IMR-90 (cell line): ENCODE results near the gene ZDHHC14. TPM values are rescaled to one million over a fixed set of nuclear protein-coding genes. Genes with fewer than 3 reads are reported as not detected.

ENCODE experiments used
- ATAC-seq: fragments of 200-7000 bp; cut with Tn5 transposase; 2 replicates; pipeline ENCODE4 v1.9.1; 2020; ENCODE audit warnings: low read depth, mild to moderate bottlenecking, moderate library complexity
- BruUV-seq: library from RNA; stranded (reverse); fragments of 400-500 nt; replicated peaks from 2 replicates; lab custom pipeline; 2021; lab: Mats Ljungman, UMichigan
- CTCF ChIA-PET: fragments of 300-600 bp; formaldehyde crosslinking; extraction: SDS; loops from one replicate; lab custom pipeline; 2021; ENCODE audit warnings: antibody characterized with exemption; lab: Yijun Ruan, JAX
- POLR2A ChIA-PET: fragments of 300-600 bp; sonication (Branson Sonifier 250); formaldehyde crosslinking; loops from one replicate; lab custom pipeline; 2022; ENCODE audit warnings: antibody characterized with exemption; ENCODE audit not compliant: unreplicated experiment; lab: Charles Lee
- DNase-seq: peaks from one replicate; pipeline ENCODE4 v3.0.0; 2013
- H2AFZ ChIP-seq: replicated peaks from 2 replicates; pipeline ENCODE3; 2013; ENCODE audit warnings: low read length, mild to moderate bottlenecking; ENCODE audit not compliant: poor library complexity
- H2AK5ac ChIP-seq: 2 replicates; pipeline ENCODE4 v1.6.1; 2013; ENCODE audit warnings: low read depth, low read length, inconsistent platforms
- H2AK9ac ChIP-seq: replicated peaks from 2 replicates; pipeline ENCODE3; 2013; ENCODE audit warnings: mild to moderate bottlenecking, low read depth, low read length, moderate library complexity; ENCODE audit not compliant: poor library complexity
- H2BK120ac ChIP-seq: 2 replicates; pipeline ENCODE4 v1.6.1; 2013; ENCODE audit warnings: low read depth, low read length, inconsistent platforms
- H2BK15ac ChIP-seq: 3 replicates; pipeline ENCODE4 v1.6.1; 2013; ENCODE audit warnings: low read depth, low read length, inconsistent platforms
- H2BK20ac ChIP-seq: 2 replicates; pipeline ENCODE4 v1.6.1; 2013; ENCODE audit warnings: low read depth, mild to moderate bottlenecking, inconsistent platforms, low read length, moderate library complexity
- H2BK5ac ChIP-seq: 2 replicates; pipeline ENCODE4 v1.6.1; 2013; ENCODE audit warnings: mild to moderate bottlenecking, low read depth, low read length, inconsistent platforms; ENCODE audit not compliant: poor library complexity, severe bottlenecking
- H3K14ac ChIP-seq: replicated peaks from 2 replicates; pipeline ENCODE4 v1.6.1; 2013; ENCODE audit warnings: low read depth, low read length, inconsistent platforms
- H3K18ac ChIP-seq: 2 replicates; pipeline ENCODE4 v1.6.1; 2013; ENCODE audit warnings: low read depth, low read length, control low read depth
- H3K23ac ChIP-seq: 2 replicates; pipeline ENCODE4 v1.6.1; 2013; ENCODE audit warnings: low read depth, low read length, inconsistent platforms
- H3K27ac ChIP-seq: 2 replicates; pipeline ENCODE4 v1.5.1; 2013; ENCODE audit warnings: mild to moderate bottlenecking, control low read depth, low read length; ENCODE audit not compliant: insufficient read depth
- H3K27me3 ChIP-seq: 2 replicates; pipeline ENCODE4 v1.6.1; 2013; ENCODE audit warnings: low read length; ENCODE audit not compliant: control insufficient read depth, insufficient read depth
- H3K36me3 ChIP-seq: 2 replicates; pipeline ENCODE4 v1.6.1; 2013; ENCODE audit warnings: low read length, mixed read lengths; ENCODE audit not compliant: control insufficient read depth, insufficient read depth
- H3K4ac ChIP-seq: 2 replicates; pipeline ENCODE4 v1.6.1; 2013; ENCODE audit warnings: low read depth, low read length, inconsistent platforms
- H3K4me1 ChIP-seq: 2 replicates; pipeline ENCODE4 v1.6.1; 2013; ENCODE audit warnings: low read length, mixed read lengths; ENCODE audit not compliant: control insufficient read depth, insufficient read depth
- H3K4me2 ChIP-seq: 2 replicates; pipeline ENCODE4 v1.6.1; 2013; ENCODE audit warnings: low read depth, mild to moderate bottlenecking, control low read depth, low read length, moderate library complexity
- H3K4me3 ChIP-seq: 2 replicates; pipeline ENCODE4 v1.5.1; 2013; ENCODE audit warnings: low read depth, mild to moderate bottlenecking, control low read depth, low read length, moderate library complexity; ENCODE audit not compliant: insufficient read depth
- H3K56ac ChIP-seq: 2 replicates; pipeline ENCODE4 v1.6.1; 2013; ENCODE audit warnings: low read length, inconsistent platforms; ENCODE audit not compliant: insufficient read depth; ENCODE audit errors: extremely low read depth
- H3K79me1 ChIP-seq, 2 experiments: 2 replicates each; pipeline ENCODE4 v1.6.1; 2013; ENCODE audit warnings: low read length in 2 of 2, inconsistent platforms in 1 of 2, low read depth in 1 of 2
- H3K9ac ChIP-seq: 2 replicates; pipeline ENCODE4 v1.6.1; 2013; ENCODE audit warnings: low read depth, low read length, control low read depth
- H3K9me1 ChIP-seq: 2 replicates; pipeline ENCODE4 v1.6.1; 2013; ENCODE audit warnings: low read length, inconsistent platforms; ENCODE audit not compliant: insufficient read depth
- H3K9me3 ChIP-seq: 2 replicates; pipeline ENCODE4 v1.6.1; 2013; ENCODE audit warnings: low read length; ENCODE audit not compliant: control insufficient read depth, insufficient read depth
- H4K20me1 ChIP-seq: 2 replicates; pipeline ENCODE4 v1.6.1; 2013; ENCODE audit warnings: low read length, inconsistent platforms; ENCODE audit not compliant: insufficient read depth
- H4K5ac ChIP-seq: 2 replicates; pipeline ENCODE4 v1.6.1; 2013; ENCODE audit warnings: mild to moderate bottlenecking, low read depth, low read length, control low read depth
- H4K8ac ChIP-seq, 2 experiments: 2 replicates each; pipeline ENCODE4 v1.6.1; 2013; ENCODE audit warnings: low read depth in 2 of 2, low read length in 2 of 2, control low read depth in 1 of 2, inconsistent platforms in 1 of 2
- H4K91ac ChIP-seq: 2 replicates; pipeline ENCODE4 v1.6.1; 2013; ENCODE audit warnings: low read depth, low read length, inconsistent platforms; ENCODE audit not compliant: insufficient read depth
- CEBPB ChIP-seq: IDR thresholded peaks from 2 replicates; pipeline ENCODE4 v1.6.1; 2012; ENCODE audit warnings: low read depth, low read length, improper control_type of control experiment
- FOS ChIP-seq: fragments of 150-350 bp; IDR thresholded peaks from 2 replicates; pipeline ENCODE4 v1.6.1; 2016; ENCODE audit warnings: low read depth, low read length
- POLR2A ChIP-seq: IDR thresholded peaks from 2 replicates; pipeline ENCODE4 v1.6.1; 2012; ENCODE audit warnings: mild to moderate bottlenecking, low read depth, low read length
- RAD21 ChIP-seq: IDR thresholded peaks from 2 replicates; pipeline ENCODE4 v1.6.1; 2012; ENCODE audit warnings: low read length, improper control_type of control experiment
- RCOR1 ChIP-seq: IDR thresholded peaks from 2 replicates; pipeline ENCODE4 v1.6.1; 2012; ENCODE audit warnings: mild to moderate bottlenecking, low read length, improper control_type of control experiment; ENCODE audit not compliant: insufficient replicate concordance
- SMC3 ChIP-seq: fragments of 150-350 bp; IDR thresholded peaks from 2 replicates; pipeline ENCODE4 v1.6.1; 2016; ENCODE audit warnings: low read depth, mild to moderate bottlenecking, antibody characterized with exemption, low read length, moderate library complexity
- USF2 ChIP-seq: fragments of 150-350 bp; IDR thresholded peaks from 2 replicates; pipeline ENCODE4 v1.6.1; 2017; ENCODE audit warnings: mild to moderate bottlenecking, antibody characterized with exemption, low read length, low read depth
- WGBS, 2 experiments: methylation state at CpG; one replicate each; pipeline versions ENCODE4 v1.1.5 to v1.1.7; 2013; ENCODE audit warnings: missing lambda C conversion rate in 2 of 2; ENCODE audit not compliant: insufficient read length in 1 of 2; ENCODE audit errors: extremely low coverage in 2 of 2; 5-methylcytosine and 5-hydroxymethylcytosine counted together
- dilution Hi-C: fragments of 300-500 bp; cut with HindIII; formaldehyde crosslinking; loops from one replicate; pipeline ENCODE4 v1.14.3; 2018; ENCODE audit warnings: low sequenced_read_pairs; ENCODE audit not compliant: unreplicated experiment
- in situ Hi-C: fragments of 300-500 bp; cut with MboI; formaldehyde crosslinking; loops from 3 replicates; pipeline ENCODE4 v1.14.3; 2019; ENCODE audit warnings: low sequenced_read_pairs, inconsistent platforms, mixed read lengths
- intact Hi-C: fragments of 100-400 bp; cut with micrococcal nuclease; formaldehyde crosslinking; loops from 2 replicates; pipeline ENCODE4 v1.10.0; 2022
- polyA plus RNA-seq, 3 experiments: library from polyadenylated mRNA; depleted of rRNA; stranded (reverse); fragments of >200 nt; gene quantifications; 2 replicates each; pipeline ENCODE4 v1.2.3, GENCODE V29; 2012; ENCODE audit warnings: low replicate concordance in 1 of 3
- total RNA-seq: library from RNA; depleted of rRNA; stranded (reverse); fragments of >200 nt; gene quantifications from 2 replicates; pipeline ENCODE4 v1.2.3, GENCODE V29; 2012
- TF ChIP-seq, protein P1 (sequence below): conservative IDR thresholded peaks from 2 replicates; pipeline ENCODE4 v1.5.1; 2012; ENCODE audit warnings: mild to moderate bottlenecking, low read depth, low read length, improper control_type of control experiment

ZDHHC14 gene
- total and polyA plus RNA-seq, 2 of the 4 experiments (the other 2 are of a cell fraction): 0.90 to 2.0 TPM

DNA sequence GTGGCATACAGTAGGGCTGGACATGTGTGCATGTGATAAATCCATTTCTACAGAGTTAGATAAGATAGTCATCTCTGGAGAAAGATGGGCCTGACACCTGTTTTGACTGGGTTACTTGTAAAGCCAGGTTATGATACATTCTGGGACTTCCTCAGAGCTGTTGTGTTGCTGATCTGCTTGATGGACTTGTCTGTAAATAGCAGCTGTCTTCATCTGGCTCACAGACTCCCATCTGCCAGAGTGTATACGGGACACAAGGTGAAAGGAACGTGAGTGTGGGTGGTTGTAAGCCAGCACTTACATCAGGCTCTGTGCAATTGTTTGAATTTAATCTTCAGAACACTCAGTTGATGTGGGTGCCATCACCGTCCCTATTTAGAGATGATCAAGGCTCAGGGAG is 49.8 kb downstream of the ZDHHC14 start:
- Histone ChIP-seq H3K36me3 (no peaks in the 10 kb centered on the region), H3K14ac (no peak overlapping the region), H4K8ac (no peak overlapping the region), H3K4ac (no peak overlapping the region), H4K91ac (no peak overlapping the region), H3K4me1 (no peaks in the 10 kb centered on the region), H3K27me3 (no peaks in the 10 kb centered on the region), H4K5ac (no peak overlapping the region), H4K20me1 (no peaks in the 10 kb centered on the region), H2BK20ac (no peak overlapping the region), H2BK5ac (no peak overlapping the region), H3K4me3 (no peak overlapping the region), H2AK5ac (no peak overlapping the region), H3K79me1 (no peaks in the 10 kb centered on the region), H2AFZ (no peak overlapping the region), H2BK15ac (no peak overlapping the region), H3K56ac (no peak overlapping the region), H2BK120ac (no peak overlapping the region), H3K4me2 (no peak overlapping the region), H3K27ac (no peak overlapping the region), H3K9ac (no peak overlapping the region), H3K9me3 (no peaks in the 10 kb centered on the region), H3K9me1 (peaks cover 5% of the 10 kb centered on the region; the same call in 1 of the 2 replicates), H3K23ac (no peak overlapping the region), H3K18ac (no peak overlapping the region), H2AK9ac (no peak overlapping the region)
- no CpG with 5 or more reads among the region's 3 CpGs for WGBS, 2 experiments
- no peak for ATAC-seq
- BruUV-seq: no TSS peak
- intact Hi-C loops: no loop called here
- in situ Hi-C loops: no loop called here
- dilution Hi-C loops: no loop called here
- no peak for DNase-seq
- no peak for TF ChIP-seq SMC3
- TF ChIP-seq, protein P1, sequence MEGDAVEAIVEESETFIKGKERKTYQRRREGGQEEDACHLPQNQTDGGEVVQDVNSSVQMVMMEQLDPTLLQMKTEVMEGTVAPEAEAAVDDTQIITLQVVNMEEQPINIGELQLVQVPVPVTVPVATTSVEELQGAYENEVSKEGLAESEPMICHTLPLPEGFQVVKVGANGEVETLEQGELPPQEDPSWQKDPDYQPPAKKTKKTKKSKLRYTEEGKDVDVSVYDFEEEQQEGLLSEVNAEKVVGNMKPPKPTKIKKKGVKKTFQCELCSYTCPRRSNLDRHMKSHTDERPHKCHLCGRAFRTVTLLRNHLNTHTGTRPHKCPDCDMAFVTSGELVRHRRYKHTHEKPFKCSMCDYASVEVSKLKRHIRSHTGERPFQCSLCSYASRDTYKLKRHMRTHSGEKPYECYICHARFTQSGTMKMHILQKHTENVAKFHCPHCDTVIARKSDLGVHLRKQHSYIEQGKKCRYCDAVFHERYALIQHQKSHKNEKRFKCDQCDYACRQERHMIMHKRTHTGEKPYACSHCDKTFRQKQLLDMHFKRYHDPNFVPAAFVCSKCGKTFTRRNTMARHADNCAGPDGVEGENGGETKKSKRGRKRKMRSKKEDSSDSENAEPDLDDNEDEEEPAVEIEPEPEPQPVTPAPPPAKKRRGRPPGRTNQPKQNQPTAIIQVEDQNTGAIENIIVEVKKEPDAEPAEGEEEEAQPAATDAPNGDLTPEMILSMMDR: no peak
- TF ChIP-seq FOS: no peak
- TF ChIP-seq POLR2A: no peak
- no peak for TF ChIP-seq RAD21
- no peak for TF ChIP-seq RCOR1
- no peak for TF ChIP-seq USF2
- no peak for TF ChIP-seq CEBPB
- ChIA-PET POLR2A (no interaction called here), CTCF (no interaction called here)
